B cell (primary cell): ENCODE data around the gene ADSS1. TPM values are rescaled to one million over a fixed set of nuclear protein-coding genes. Genes with fewer than 3 reads are reported as not detected.

Experiments
- ATAC-seq: fragments of 200-7000 bp; cut with Tn5 transposase; one replicate; pipeline ENCODE4 v1.10.0; 2021; ENCODE audit warnings: low read depth, mild to moderate bottlenecking, moderate number of reproducible peaks, moderate library complexity
- CTCF ChIA-PET: fragments of 350-600 bp; sonication (Branson Sonifier 250); formaldehyde crosslinking; loops from one replicate; lab custom pipeline; 2021; ENCODE audit warnings: antibody characterized with exemption, inconsistent platforms; lab: Charles Lee
- POLR2A ChIA-PET: fragments of 350-600 bp; sonication (Branson Sonifier 250); formaldehyde crosslinking; loops from one replicate; lab custom pipeline; 2021; ENCODE audit warnings: antibody characterized with exemption; lab: Charles Lee
- DNase-seq: peaks from one replicate; pipeline ENCODE4 v3.0.0; 2013
- H2AFZ ChIP-seq: 2 replicates; pipeline ENCODE4 v1.6.1; 2012; ENCODE audit warnings: mild to moderate bottlenecking, low read depth, low read length; ENCODE audit not compliant: insufficient read depth, poor library complexity, severe bottlenecking
- H3K27ac ChIP-seq, 2 donors: 1 replicate in 1 of 2; 2 replicates in 1 of 2; pipeline ENCODE4 v1.5.1; 2012 to 2013; ENCODE audit warnings: low read length in 2 of 2, mild to moderate bottlenecking in 2 of 2, moderate library complexity in 1 of 2
- H3K27me3 ChIP-seq, 4 experiments: fragments of 200-600 bp in 1 of 4; sonication (generic) in 1 of 4; replicated peaks in 1 of 4; 1 replicate in 2 of 4; 2 replicates in 2 of 4; pipeline versions ENCODE4 v1.6.1 to v1.7.0; 2013 to 2016; ENCODE audit warnings: low read length in 3 of 4, mild to moderate bottlenecking in 2 of 4, mixed read lengths in 1 of 4, moderate library complexity in 1 of 4; ENCODE audit not compliant: insufficient read depth in 4 of 4, control insufficient read depth in 3 of 4; ENCODE audit errors: control extremely low read depth in 1 of 4
- H3K36me3 ChIP-seq, 2 experiments: replicated peaks in 1 of 2; 1 replicate in 1 of 2; 2 replicates in 1 of 2; pipeline versions ENCODE4 v1.6.1 to v1.7.1; 2013; ENCODE audit warnings: low read length in 1 of 2; ENCODE audit not compliant: insufficient read depth in 2 of 2, control insufficient read depth in 1 of 2; ENCODE audit errors: control extremely low read depth in 1 of 2, extremely low read depth in 1 of 2
- H3K4me1 ChIP-seq, 2 donors: fragments of 200-600 bp in 1 of 2; sonication (generic) in 1 of 2; 1 replicate in 1 of 2; 2 replicates in 1 of 2; pipeline versions ENCODE4 v1.5.1 to v1.6.1; 2013 to 2017; ENCODE audit warnings: low read length in 2 of 2; ENCODE audit not compliant: control insufficient read depth in 2 of 2, insufficient read depth in 2 of 2
- H3K4me2 ChIP-seq: replicated peaks from 2 replicates; pipeline ENCODE3; 2012; ENCODE audit warnings: mild to moderate bottlenecking, low read depth, low read length; ENCODE audit not compliant: poor library complexity, severe bottlenecking
- H3K4me3 ChIP-seq, 5 experiments: fragments of 200-600 bp in 1 of 5; sonication (generic) in 1 of 5; 1 replicate in 3 of 5; 2 replicates in 2 of 5; pipeline versions ENCODE4 v1.5.1 to v1.7.0; 2011 to 2016; ENCODE audit warnings: low read length in 4 of 5, mild to moderate bottlenecking in 4 of 5, low read depth in 2 of 5, control low read depth in 1 of 5, moderate library complexity in 1 of 5; ENCODE audit not compliant: insufficient read depth in 1 of 5; ENCODE audit errors: control extremely low read depth in 1 of 5, extremely low read depth in 1 of 5
- H3K79me2 ChIP-seq: fragments of 200-600 bp; sonication (generic); one replicate; pipeline ENCODE4 v1.6.0; 2016; ENCODE audit warnings: low read length; ENCODE audit not compliant: control insufficient read depth, insufficient read depth
- H3K9ac ChIP-seq: fragments of 200-600 bp; sonication (generic); 2 replicates; pipeline ENCODE4 v1.6.1; 2017; ENCODE audit warnings: mild to moderate bottlenecking, low read length, moderate library complexity
- H3K9me3 ChIP-seq, 3 donors: one replicate each; pipeline versions ENCODE4 v1.6.1 to v1.7.1; 2013; ENCODE audit warnings: low read length in 2 of 3; ENCODE audit not compliant: control insufficient read depth in 2 of 3, insufficient read depth in 1 of 3; ENCODE audit errors: control extremely low read depth in 1 of 3
- H4K20me1 ChIP-seq: 2 replicates; pipeline ENCODE4 v1.6.0; 2012; ENCODE audit warnings: mild to moderate bottlenecking, low read length; ENCODE audit not compliant: insufficient read depth, control insufficient read depth, poor library complexity, severe bottlenecking
- H3K27ac Mint-ChIP-seq: one replicate; pipeline ENCODE4 v1.8.0; 2021; ENCODE audit warnings: mixed read lengths
- H3K27me3 Mint-ChIP-seq: one replicate; pipeline ENCODE4 v1.8.0; 2021; ENCODE audit warnings: mixed read lengths
- H3K4me1 Mint-ChIP-seq: one replicate; pipeline ENCODE4 v1.8.0; 2021; ENCODE audit warnings: mixed read lengths
- H3K4me3 Mint-ChIP-seq: one replicate; pipeline ENCODE4 v1.8.0; 2021; ENCODE audit warnings: mixed read lengths
- H3K9me3 Mint-ChIP-seq: one replicate; pipeline ENCODE4 v1.8.0; 2022; ENCODE audit warnings: mixed read lengths; ENCODE audit not compliant: insufficient read depth
- EZH2 ChIP-seq: IDR thresholded peaks from 2 replicates; pipeline ENCODE4 v1.6.1; 2012; ENCODE audit warnings: borderline replicate concordance, low read depth, mild to moderate bottlenecking, moderate library complexity, low read length; ENCODE audit not compliant: insufficient read depth, poor library complexity, severe bottlenecking
- WGBS: methylation state at CpG from one replicate; pipeline ENCODE4 v1.1.5; 2013; ENCODE audit warnings: missing lambda C conversion rate; ENCODE audit not compliant: insufficient coverage; 5-methylcytosine and 5-hydroxymethylcytosine counted together
- intact Hi-C: fragments of 100-400 bp; cut with micrococcal nuclease; formaldehyde crosslinking; loops from one replicate; pipeline ENCODE4 v1.10.0; 2022
- polyA plus RNA-seq: library from polyadenylated mRNA; depleted of rRNA; stranded (reverse); fragments of >200 nt; gene quantifications from 2 replicates; pipeline ENCODE4 v1.2.3, GENCODE V29; 2012
- total RNA-seq, 2 donors: library from RNA; stranded (reverse); fragments of 120-200 nt in 1 of 2; gene quantifications; 1 replicate in 1 of 2; 2 replicates in 1 of 2; pipeline versions ENCODE4 v1.2.3 to v1.2.4, GENCODE V29; 2013 to 2022
- TF ChIP-seq, protein P1 (sequence below): fragments of 200-600 bp; IDR thresholded peaks from one replicate; pipeline ENCODE4 v1.8.0; 2022; ENCODE audit warnings: antibody characterized with exemption, mild to moderate bottlenecking

Gene ADSS1
- total and polyA plus RNA-seq, 2 donors (not counting 1 experiment from before 2014, with no cell fraction given): 0.33 to 1.7 TPM

DNA sequence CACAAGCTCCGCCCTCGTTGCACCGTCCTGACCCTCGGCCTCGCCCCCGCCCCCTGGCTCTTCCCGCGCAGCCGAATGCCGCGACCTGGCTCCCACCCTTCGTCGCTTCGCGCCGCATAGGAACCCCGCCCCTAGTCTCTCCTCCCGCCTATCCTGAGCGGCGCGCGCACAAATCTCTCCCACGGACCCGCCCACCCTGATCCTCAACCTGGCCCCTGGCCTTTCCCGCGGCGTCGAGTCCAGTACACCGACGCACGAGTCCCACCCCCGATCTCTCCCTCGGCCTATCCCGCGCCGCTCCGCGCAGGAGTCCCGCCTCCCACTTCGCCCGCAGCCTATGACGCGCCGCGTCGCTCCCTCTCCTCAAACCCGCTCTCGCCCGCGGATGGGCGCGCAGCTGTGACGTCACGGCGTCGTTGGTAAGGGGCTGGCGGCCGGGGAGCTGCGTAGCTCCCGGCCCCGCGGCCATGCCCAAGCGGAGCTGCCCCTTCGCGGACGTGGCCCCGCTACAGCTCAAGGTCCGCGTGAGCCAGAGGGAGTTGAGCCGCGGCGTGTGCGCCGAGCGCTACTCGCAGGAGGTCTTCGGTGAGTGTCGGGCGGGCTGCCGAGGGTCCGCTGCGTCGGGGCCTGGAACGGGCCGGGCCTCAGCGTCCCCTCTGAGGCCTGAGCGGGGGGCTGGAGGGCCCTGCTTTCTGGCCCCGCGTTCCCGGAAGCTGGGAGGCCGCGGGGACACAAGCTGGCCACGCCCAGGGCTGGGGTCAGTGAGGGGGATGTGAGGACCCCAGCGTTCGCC lies 28.9 kb downstream of the ADSS1 start, which contains the start of gene SIVA1:
TSS of gene SIVA1 (plus strand) at position 413 of the 793 bp plus-strand sequence. CDS start at position 468, 55 bp downstream.
- Histone ChIP-seq H3K79me2 (peaks cover 32% of the 10 kb centered on the region), H3K9ac (peak within 1 kb of the TSS; percentile 88), H3K27me3 (no peaks in the 10 kb centered on the region), H3K36me3 (peaks cover 0 to 22% of the 10 kb centered on the region in 2 experiments), H3K4me2 (peak within 1 kb of the TSS; percentile 94), H2AFZ (peak within 1 kb of the TSS; percentile 82), H3K27ac (peak within 1 kb of the TSS; percentile 80 to 90), H4K20me1 (peaks cover 40% of the 10 kb centered on the region), H3K9me3 (peaks cover 0 to 14% (median 0%) of the 10 kb centered on the region in 3 donors), H3K4me3 (peak within 1 kb of the TSS; percentile 38 to 98 (median 91)), H3K4me1 (peaks cover 18 to 24% of the 10 kb centered on the region in 2 donors)
- H3K4me3 Mint-ChIP-seq: peak within 1 kb of the TSS; percentile 91
- peak within 1 kb of the TSS; percentile 95 for H3K27ac Mint-ChIP-seq
- POLR2A ChIA-PET: interaction anchor here (0.6 to 1.6 kb wide), 13 partner anchors 15 to 1189 kb away, joined by 3 to 9 read pairs (median 4); partner anchors contain the start of genes ADSS1, GPR132 and ZBTB42
- TF ChIP-seq, protein P1, sequence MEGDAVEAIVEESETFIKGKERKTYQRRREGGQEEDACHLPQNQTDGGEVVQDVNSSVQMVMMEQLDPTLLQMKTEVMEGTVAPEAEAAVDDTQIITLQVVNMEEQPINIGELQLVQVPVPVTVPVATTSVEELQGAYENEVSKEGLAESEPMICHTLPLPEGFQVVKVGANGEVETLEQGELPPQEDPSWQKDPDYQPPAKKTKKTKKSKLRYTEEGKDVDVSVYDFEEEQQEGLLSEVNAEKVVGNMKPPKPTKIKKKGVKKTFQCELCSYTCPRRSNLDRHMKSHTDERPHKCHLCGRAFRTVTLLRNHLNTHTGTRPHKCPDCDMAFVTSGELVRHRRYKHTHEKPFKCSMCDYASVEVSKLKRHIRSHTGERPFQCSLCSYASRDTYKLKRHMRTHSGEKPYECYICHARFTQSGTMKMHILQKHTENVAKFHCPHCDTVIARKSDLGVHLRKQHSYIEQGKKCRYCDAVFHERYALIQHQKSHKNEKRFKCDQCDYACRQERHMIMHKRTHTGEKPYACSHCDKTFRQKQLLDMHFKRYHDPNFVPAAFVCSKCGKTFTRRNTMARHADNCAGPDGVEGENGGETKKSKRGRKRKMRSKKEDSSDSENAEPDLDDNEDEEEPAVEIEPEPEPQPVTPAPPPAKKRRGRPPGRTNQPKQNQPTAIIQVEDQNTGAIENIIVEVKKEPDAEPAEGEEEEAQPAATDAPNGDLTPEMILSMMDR: no peak
- no peak for TF ChIP-seq EZH2
- peaks cover 33% of the 10 kb centered on the region for H3K4me1 Mint-ChIP-seq
- CTCF ChIA-PET: interaction anchor here (0.5 to 2.5 kb wide), 11 partner anchors 10 to 676 kb away, joined by 3 to 13 read pairs (median 3); partner anchors contain the start of gene ADSS1
- H3K9me3 Mint-ChIP-seq: no peaks in the 10 kb centered on the region
- H3K27me3 Mint-ChIP-seq: no peaks in the 10 kb centered on the region
- intact Hi-C loops: loop anchor here (1.0 to 5.0 kb wide), 9 partner anchors 15 to 1036 kb away; partner anchors contain the start of genes ADSS1, AKT1, BRF1 and GPR132
- whole genome bisulfite sequencing: under 1% methylated on average over 95 of the region's 95 CpGs
- DNase-seq (peak; percentile 100), ATAC-seq (peak; percentile 88)
